ENCODE data around the gene SLC27A1.
A peak's percentile ranks its signal among the peaks of the same experiment; 100 is the strongest.

- TF ChIP-seq CTCF (conservative IDR thresholded peaks at IDR 0.05; ENCODE audit: low read depth in 2 of 2): peak; percentile 30 to 66
- peak; percentile 54; the same call in 1 of the 2 replicates for TF ChIP-seq POLR2AphosphoS5 (IDR thresholded peaks at IDR 0.05; ENCODE audit: low read depth)
- 0 out of 2 replicates have a peak, but pooled peaks have one; percentile 36 for TF ChIP-seq CREB1 (CRISPR knock-in tag; IDR thresholded peaks at IDR 0.05; ENCODE audit: low read depth)
- no peak for TF ChIP-seq EZH2phosphoT487 (IDR thresholded peaks at IDR 0.05; ENCODE audit: unreplicated experiment)
- no peak for TF ChIP-seq REST (IDR thresholded peaks at IDR 0.05; ENCODE audit: unreplicated experiment)
- no peak for TF ChIP-seq EZH2 (IDR thresholded peaks at IDR 0.05; ENCODE audit: low read depth, unreplicated experiment)
- TF ChIP-seq ETS1 (IDR thresholded peaks at IDR 0.05): no peak
- no peak for TF ChIP-seq JUNB (IDR thresholded peaks at IDR 0.05; ENCODE audit: unreplicated experiment)
- no peak for TF ChIP-seq ZNF462 (CRISPR knock-in tag; IDR thresholded peaks at IDR 0.05)
- TF ChIP-seq ZNF114 (CRISPR knock-in tag; IDR thresholded peaks at IDR 0.05): no peak
These were observed 41.6 kb downstream of the SLC27A1 start for GRCh38 chr19:17511724-17512573.
